Measurements from ENCODE around the gene CELA3B. TPM values are rescaled to one million over a fixed set of nuclear protein-coding genes. Genes with fewer than 3 reads are reported as not detected.
"Not testable (repeated sequence)": the region's sequence is repeated elsewhere in the genome, so short reads cannot be mapped to it uniquely, and the experiment has no call there.

CELA3B gene
- total RNA-seq, 1 experiment from 2014 or later = 3.4 TPM

- POLR2A ChIA-PET = interaction anchor here (0.6 kb wide), 1 partner anchor 39 kb away, joined by 4 read pairs; no protein-coding TSS in a partner anchor
- ATAC-seq = no peak
- no peak overlapping the region for H3K4me3 ChIP-seq (ENCODE audit: low read depth in 2 of 2, low read length in 2 of 2)
- H3K9me3 ChIP-seq (ENCODE audit: control insufficient read depth, insufficient read depth, low read depth, low read length) = no peaks in the 10 kb centered on the region
- no peaks in the 10 kb centered on the region; the same call in 1 of the 2 replicates for H3K36me3 ChIP-seq (ENCODE audit: control insufficient read depth, insufficient read depth, low read length)
- peaks cover 47% of the 10 kb centered on the region for H3K4me1 ChIP-seq (ENCODE audit: control insufficient read depth, insufficient read depth, low read length)
- BruUV-seq (replicated peaks) = no TSS peak
- intact Hi-C loops (cut with micrococcal nuclease; ENCODE audit: unreplicated experiment) = no loop called here
- CTCF ChIA-PET = no interaction called here
- H3K27ac ChIP-seq (ENCODE audit: low read length) = peak overlapping the region; percentile 59
- DNase-seq (ENCODE audit: low read depth, low spot score) = no peak
- no peak for TF ChIP-seq POLR2AphosphoS5 (IDR thresholded peaks at IDR 0.05; ENCODE audit: low read depth, low read length)
- TF ChIP-seq CTCF (IDR thresholded peaks at IDR 0.05) = no peak
- no peak for TF ChIP-seq TCF7L2 (IDR thresholded peaks at IDR 0.05; ENCODE audit: low read depth, low read length)
- TF ChIP-seq SIN3A (IDR thresholded peaks at IDR 0.05; ENCODE audit: borderline replicate concordance, insufficient read depth, low read depth, low read length) = no peak
- TF ChIP-seq REST (IDR thresholded peaks at IDR 0.05; ENCODE audit: insufficient read depth in 1 of 2, low read depth in 2 of 2, low read length in 1 of 2) = no peak
- H3K27me3 ChIP-seq (ENCODE audit: control insufficient read depth, insufficient read depth, low read length) = no peaks in the 10 kb centered on the region
- in situ Hi-C loops (cut with HindIII; ENCODE audit: low pct_unique_long_range_greater_than_20kb, low sequenced_read_pairs) = no loop called here
These were observed 35.5 kb upstream of the CELA3B start for GRCh38 chr1:21941370-21941769.

GRCh38 chr1:21942464-21942863 is 34.4 kb upstream of the CELA3B start:
- ATAC-seq (no peak), DNase-seq (ENCODE audit: low read depth, low spot score) (no peak)
- Histone ChIP-seq H3K4me3 (ENCODE audit: low read depth in 2 of 2, low read length in 2 of 2) (no peak overlapping the region), H3K9me3 (ENCODE audit: control insufficient read depth, insufficient read depth, low read depth, low read length) (no peaks in the 10 kb centered on the region), H3K27ac (ENCODE audit: low read length) (peak overlapping the region; percentile 59), H3K36me3 (ENCODE audit: control insufficient read depth, insufficient read depth, low read length) (no peaks in the 10 kb centered on the region), H3K4me1 (ENCODE audit: control insufficient read depth, insufficient read depth, low read length) (peaks cover 47% of the 10 kb centered on the region), H3K27me3 (ENCODE audit: control insufficient read depth, insufficient read depth, low read length) (no peaks in the 10 kb centered on the region)
- TF ChIP-seq TCF7L2 (IDR thresholded peaks at IDR 0.05; ENCODE audit: low read depth, low read length) = no peak
- no peak for TF ChIP-seq CTCF (IDR thresholded peaks at IDR 0.05)
- no peak for TF ChIP-seq REST (IDR thresholded peaks at IDR 0.05; ENCODE audit: insufficient read depth in 1 of 2, low read depth in 2 of 2, low read length in 1 of 2)
- TF ChIP-seq SIN3A (IDR thresholded peaks at IDR 0.05; ENCODE audit: borderline replicate concordance, insufficient read depth, low read depth, low read length) = no peak
- TF ChIP-seq POLR2AphosphoS5 (IDR thresholded peaks at IDR 0.05; ENCODE audit: low read depth, low read length) = no peak
- intact Hi-C loops (cut with micrococcal nuclease; ENCODE audit: unreplicated experiment) = no loop called here
- ChIA-PET POLR2A (interaction anchor here (1.2 kb wide), 2 partner anchors 13 to 14 kb away, joined by 3 to 7 read pairs; no protein-coding TSS in a partner anchor), CTCF (no interaction called here)
- in situ Hi-C loops (cut with HindIII; ENCODE audit: low pct_unique_long_range_greater_than_20kb, low sequenced_read_pairs) = no loop called here
- no TSS peak for BruUV-seq (replicated peaks)

GRCh38 chr1:21942959-21943640 is 33.7 kb upstream of the CELA3B start:
- H3K9me3 ChIP-seq (ENCODE audit: control insufficient read depth, insufficient read depth, low read depth, low read length); H3K36me3 ChIP-seq (ENCODE audit: control insufficient read depth, insufficient read depth, low read length); BruUV-seq (replicated peaks); H3K27me3 ChIP-seq (ENCODE audit: control insufficient read depth, insufficient read depth, low read length); H3K4me3 ChIP-seq (ENCODE audit: low read depth in 2 of 2, low read length in 2 of 2); CTCF ChIA-PET; intact Hi-C loops (cut with micrococcal nuclease; ENCODE audit: unreplicated experiment); H3K27ac ChIP-seq (ENCODE audit: low read length); DNase-seq (ENCODE audit: low read depth, low spot score); in situ Hi-C loops (cut with HindIII; ENCODE audit: low pct_unique_long_range_greater_than_20kb, low sequenced_read_pairs): not testable (repeated sequence)
- peaks cover 42% of the 10 kb centered on the region for H3K4me1 ChIP-seq (ENCODE audit: control insufficient read depth, insufficient read depth, low read length)
- POLR2A ChIA-PET = interaction anchor here (1.2 kb wide), 2 partner anchors 12 to 13 kb away, joined by 3 to 7 read pairs; no protein-coding TSS in a partner anchor
- 0 out of 2 replicates have a peak, but pooled peaks have one; percentile 16 for ATAC-seq

Measured in Panc1 (cell line).